ENCODE results near the gene RTF2. TPM values are rescaled to one million over a fixed set of nuclear protein-coding genes. Genes with fewer than 3 reads are reported as not detected.

RTF2 gene
- total RNA-seq, 1 donor from 2014 or later = 81.4 TPM

GRCh38 chr20:56540415-56540814 is 72.0 kb downstream of the RTF2 start:
- Histone ChIP-seq H3K9ac (ENCODE audit: low read length) (no peak overlapping the region), H3K4me1 (ENCODE audit: insufficient read depth, low read length) (no peaks in the 10 kb centered on the region), H2AFZ (ENCODE audit: low read depth, low read length) (no peak overlapping the region), H4K20me1 (ENCODE audit: insufficient read depth, low read length) (no peaks in the 10 kb centered on the region), H3K27me3 (ENCODE audit: insufficient read depth, low read length) (no peaks in the 10 kb centered on the region), H3K79me2 (ENCODE audit: insufficient read depth, low read length) (no peaks in the 10 kb centered on the region), H3K9me3 (ENCODE audit: insufficient read depth, low read depth, low read length) (no peaks in the 10 kb centered on the region), H3K4me3 (ENCODE audit: insufficient read depth, low read depth, low read length) (no peak overlapping the region), H3K27ac (ENCODE audit: low read depth, low read length) (no peak overlapping the region), H3K36me3 (ENCODE audit: insufficient read depth, low read length) (no peaks in the 10 kb centered on the region), H3K4me2 (ENCODE audit: low read length) (no peak overlapping the region)
- H3K36me3 Mint-ChIP-seq (ENCODE audit: low read depth, unreplicated experiment) = no peaks in the 10 kb centered on the region
- DNase-seq (ENCODE audit: low read depth) = no peak
- no peaks in the 10 kb centered on the region for H3K27me3 Mint-ChIP-seq (ENCODE audit: low read depth, unreplicated experiment)
- no peak for FAIRE-seq
- no peak overlapping the region for H3K27ac Mint-ChIP-seq (ENCODE audit: unreplicated experiment)
- TF ChIP-seq, protein P1, sequence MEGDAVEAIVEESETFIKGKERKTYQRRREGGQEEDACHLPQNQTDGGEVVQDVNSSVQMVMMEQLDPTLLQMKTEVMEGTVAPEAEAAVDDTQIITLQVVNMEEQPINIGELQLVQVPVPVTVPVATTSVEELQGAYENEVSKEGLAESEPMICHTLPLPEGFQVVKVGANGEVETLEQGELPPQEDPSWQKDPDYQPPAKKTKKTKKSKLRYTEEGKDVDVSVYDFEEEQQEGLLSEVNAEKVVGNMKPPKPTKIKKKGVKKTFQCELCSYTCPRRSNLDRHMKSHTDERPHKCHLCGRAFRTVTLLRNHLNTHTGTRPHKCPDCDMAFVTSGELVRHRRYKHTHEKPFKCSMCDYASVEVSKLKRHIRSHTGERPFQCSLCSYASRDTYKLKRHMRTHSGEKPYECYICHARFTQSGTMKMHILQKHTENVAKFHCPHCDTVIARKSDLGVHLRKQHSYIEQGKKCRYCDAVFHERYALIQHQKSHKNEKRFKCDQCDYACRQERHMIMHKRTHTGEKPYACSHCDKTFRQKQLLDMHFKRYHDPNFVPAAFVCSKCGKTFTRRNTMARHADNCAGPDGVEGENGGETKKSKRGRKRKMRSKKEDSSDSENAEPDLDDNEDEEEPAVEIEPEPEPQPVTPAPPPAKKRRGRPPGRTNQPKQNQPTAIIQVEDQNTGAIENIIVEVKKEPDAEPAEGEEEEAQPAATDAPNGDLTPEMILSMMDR (IDR thresholded peaks at IDR 0.05; ENCODE audit: insufficient read depth, low read depth, low read length) = no peak
- TF ChIP-seq EZH2 (IDR thresholded peaks at IDR 0.05; ENCODE audit: insufficient read depth, low read length) = no peak
- no peaks in the 10 kb centered on the region for H3K9me3 Mint-ChIP-seq (ENCODE audit: unreplicated experiment)
- no peak overlapping the region for H3K4me3 Mint-ChIP-seq (ENCODE audit: unreplicated experiment)
- no peaks in the 10 kb centered on the region for H3K4me1 Mint-ChIP-seq (ENCODE audit: low read depth, unreplicated experiment)

- DNase-seq (ENCODE audit: low read depth) (no peak), FAIRE-seq (no peak)
- no peaks in the 10 kb centered on the region for H3K4me1 Mint-ChIP-seq (ENCODE audit: low read depth, unreplicated experiment)
- no peak overlapping the region for H3K27ac Mint-ChIP-seq (ENCODE audit: unreplicated experiment)
- H4K20me1 ChIP-seq (ENCODE audit: insufficient read depth, low read length) = no peaks in the 10 kb centered on the region
- H3K79me2 ChIP-seq (ENCODE audit: insufficient read depth, low read length) = no peaks in the 10 kb centered on the region
- TF ChIP-seq EZH2 (IDR thresholded peaks at IDR 0.05; ENCODE audit: insufficient read depth, low read length) = no peak
- TF ChIP-seq, protein P1 (IDR thresholded peaks at IDR 0.05; ENCODE audit: insufficient read depth, low read depth, low read length) = no peak
- no peaks in the 10 kb centered on the region for H3K27me3 Mint-ChIP-seq (ENCODE audit: low read depth, unreplicated experiment)
- no peak overlapping the region for H3K4me3 Mint-ChIP-seq (ENCODE audit: unreplicated experiment)
- H3K27me3 ChIP-seq (ENCODE audit: insufficient read depth, low read length) = no peaks in the 10 kb centered on the region
- H3K4me1 ChIP-seq (ENCODE audit: insufficient read depth, low read length) = no peaks in the 10 kb centered on the region
- no peak overlapping the region for H3K4me2 ChIP-seq (ENCODE audit: low read length)
- H3K9me3 Mint-ChIP-seq (ENCODE audit: unreplicated experiment) = no peaks in the 10 kb centered on the region
- H3K9ac ChIP-seq (ENCODE audit: low read length) = no peak overlapping the region
- no peaks in the 10 kb centered on the region for H3K9me3 ChIP-seq (ENCODE audit: insufficient read depth, low read depth, low read length)
- H3K27ac ChIP-seq (ENCODE audit: low read depth, low read length) = no peak overlapping the region
- H3K36me3 Mint-ChIP-seq (ENCODE audit: low read depth, unreplicated experiment) = no peaks in the 10 kb centered on the region
- H3K36me3 ChIP-seq (ENCODE audit: insufficient read depth, low read length) = no peaks in the 10 kb centered on the region
- H2AFZ ChIP-seq (ENCODE audit: low read depth, low read length) = no peak overlapping the region
- no peak overlapping the region for H3K4me3 ChIP-seq (ENCODE audit: insufficient read depth, low read depth, low read length)
Measured at GRCh38 chr20:56542489-56543030, 74.1 kb downstream of the RTF2 start.

GRCh38 chr20:56551571-56551970 is 83.1 kb downstream of the RTF2 start:
- H3K4me2 ChIP-seq (ENCODE audit: low read length) = no peak overlapping the region
- H3K4me3 Mint-ChIP-seq (ENCODE audit: unreplicated experiment) = no peak overlapping the region
- peaks cover 5% of the 10 kb centered on the region for H3K4me1 ChIP-seq (ENCODE audit: insufficient read depth, low read length)
- H3K27me3 ChIP-seq (ENCODE audit: insufficient read depth, low read length) = no peaks in the 10 kb centered on the region
- no peak overlapping the region for H3K4me3 ChIP-seq (ENCODE audit: insufficient read depth, low read depth, low read length)
- DNase-seq (ENCODE audit: low read depth) = no peak
- no peaks in the 10 kb centered on the region for H3K79me2 ChIP-seq (ENCODE audit: insufficient read depth, low read length)
- H4K20me1 ChIP-seq (ENCODE audit: insufficient read depth, low read length) = no peaks in the 10 kb centered on the region
- peaks cover 10% of the 10 kb centered on the region for H3K4me1 Mint-ChIP-seq (ENCODE audit: low read depth, unreplicated experiment)
- no peak overlapping the region for H2AFZ ChIP-seq (ENCODE audit: low read depth, low read length)
- no peak overlapping the region for H3K27ac Mint-ChIP-seq (ENCODE audit: unreplicated experiment)
- H3K27ac ChIP-seq (ENCODE audit: low read depth, low read length) = no peak overlapping the region
- no peaks in the 10 kb centered on the region for H3K9me3 ChIP-seq (ENCODE audit: insufficient read depth, low read depth, low read length)
- no peaks in the 10 kb centered on the region for H3K36me3 Mint-ChIP-seq (ENCODE audit: low read depth, unreplicated experiment)
- H3K27me3 Mint-ChIP-seq (ENCODE audit: low read depth, unreplicated experiment) = peaks cover 10% of the 10 kb centered on the region
- H3K36me3 ChIP-seq (ENCODE audit: insufficient read depth, low read length) = no peaks in the 10 kb centered on the region
- no peak for TF ChIP-seq EZH2 (IDR thresholded peaks at IDR 0.05; ENCODE audit: insufficient read depth, low read length)
- TF ChIP-seq, protein P1 (IDR thresholded peaks at IDR 0.05; ENCODE audit: insufficient read depth, low read depth, low read length) = no peak
- H3K9ac ChIP-seq (ENCODE audit: low read length) = no peak overlapping the region
- FAIRE-seq = no peak
- peaks cover 15% of the 10 kb centered on the region for H3K9me3 Mint-ChIP-seq (ENCODE audit: unreplicated experiment)
